ENCODE results near the gene ARMC6.

ARMC6 gene

GRCh38 chr19:19055701-19056100 is 22.3 kb downstream of the ARMC6 start:
- DNase-seq: no peak

GRCh38 chr19:19056636-19057275 is 23.4 kb downstream of the ARMC6 start:
- DNase-seq: no peak

- no peak for DNase-seq
These were observed 23.9 kb downstream of the ARMC6 start for GRCh38 chr19:19057317-19057716.

GRCh38 chr19:19057720-19058119 is 24.3 kb downstream of the ARMC6 start:
- DNase-seq: no peak

- DNase-seq: no peak
These were observed 25.8 kb downstream of the ARMC6 start for GRCh38 chr19:19059018-19059836.

GRCh38 chr19:19059837-19060611 is 26.6 kb downstream of the ARMC6 start:
- DNase-seq: no peak

- DNase-seq: no peak
These were observed 28.1 kb downstream of the ARMC6 start for GRCh38 chr19:19061506-19061905.

GRCh38 chr19:19062454-19063182 is 29.2 kb downstream of the ARMC6 start:
- DNase-seq: peak; percentile 81

GRCh38 chr19:19063183-19064097 is 30.0 kb downstream of the ARMC6 start, which contains the start of gene SLC25A42:
Gene SLC25A42 (plus strand): TSS chr19:19063994. CDS start chr19:19096125, 32,131 bp downstream.
- peak; percentile 100 for DNase-seq

- DNase-seq: no peak
These were observed 30.8 kb downstream of the ARMC6 start for GRCh38 chr19:19064098-19064722.

GRCh38 chr19:19064811-19065745 is 31.7 kb downstream of the ARMC6 start:
- no peak for DNase-seq

GRCh38 chr19:19067276-19068072 is 34.1 kb downstream of the ARMC6 start:
- DNase-seq: no peak

- no peak for DNase-seq
These were observed 35.6 kb downstream of the ARMC6 start for GRCh38 chr19:19068659-19069654.

- no peak for DNase-seq
These were observed 38.5 kb downstream of the ARMC6 start for GRCh38 chr19:19071897-19072296.

- DNase-seq: no peak
These were observed 40.9 kb downstream of the ARMC6 start for GRCh38 chr19:19074196-19074882.

- DNase-seq: no peak
These were observed 41.7 kb downstream of the ARMC6 start for GRCh38 chr19:19075126-19075525.

GRCh38 chr19:19076476-19076875 is 43.1 kb downstream of the ARMC6 start:
- no peak for DNase-seq

Data from islet precursor cell (in vitro differentiated cells).